Activated CD8-positive, alpha-beta memory T cell treated with anti-CD3 and anti-CD28 coated beads, Interleukin-2, amount 10 ng/mL, durations not matched to agents 7 days and 5 days (primary cell): ENCODE measurements around the gene GHRL. TPM values are rescaled to one million over a fixed set of nuclear protein-coding genes. Genes with fewer than 3 reads are reported as not detected.
"Not testable (repeated sequence)": the region's sequence is repeated elsewhere in the genome, so short reads cannot be mapped to it uniquely, and the experiment has no call there.

Source experiments
- ATAC-seq: fragments of 150-1000 bp; cut with Tn5 transposase; one replicate; pipeline ENCODE4 v1.10.0; 2021; ENCODE audit warnings: moderate library complexity
- CTCF ChIA-PET: fragments of 350-600 bp; sonication (Branson Sonifier 250); formaldehyde crosslinking; loops from one replicate; lab custom pipeline; 2021; ENCODE audit warnings: antibody characterized with exemption; lab: Charles Lee
- DNase-seq: peaks from one replicate; pipeline ENCODE4 v3.0.0-alpha.2; 2020
- H3K27ac Mint-ChIP-seq: one replicate; pipeline ENCODE4 v1.8.0; 2021; ENCODE audit warnings: mild to moderate bottlenecking, mixed read lengths
- H3K27me3 Mint-ChIP-seq: one replicate; pipeline ENCODE4 v1.8.0; 2021; ENCODE audit warnings: mixed read lengths
- H3K36me3 Mint-ChIP-seq: one replicate; pipeline ENCODE4 v1.8.0; 2021; ENCODE audit warnings: mild to moderate bottlenecking, mixed read lengths
- H3K4me1 Mint-ChIP-seq: one replicate; pipeline ENCODE4 v1.8.0; 2021; ENCODE audit warnings: mixed read lengths
- H3K4me3 Mint-ChIP-seq: one replicate; pipeline ENCODE4 v1.8.0; 2021; ENCODE audit warnings: mild to moderate bottlenecking, moderate library complexity, mixed read lengths
- H3K9me3 Mint-ChIP-seq: one replicate; pipeline ENCODE4 v1.8.0; 2022; ENCODE audit warnings: low read depth, mixed read lengths
- total RNA-seq, 2 experiments: library from RNA; stranded (reverse); gene quantifications; one replicate each; pipeline ENCODE4 v1.2.3, GENCODE V29; 2021

The GHRL gene
- total RNA-seq, 2 experiments from 2014 or later, result 0.77 TPM; not detected in 1

GRCh38 chr3:10305331-10305902 lies 12.7 kb upstream of the GHRL start:
- no peaks in the 10 kb centered on the region for H3K27me3 Mint-ChIP-seq
- CTCF ChIA-PET, result interaction anchor here (0.8 kb wide), 1 partner anchor 15 kb away, joined by 3 read pairs; the partner anchor contains the start of gene SEC13

GRCh38 chr3:10304905-10305304 lies 12.2 kb upstream of the GHRL start:
- H3K4me1 Mint-ChIP-seq, result peaks cover 3% of the 10 kb centered on the region
- no peak overlapping the region for H3K4me3 Mint-ChIP-seq
- H3K27ac Mint-ChIP-seq, result no peak overlapping the region
- CTCF ChIA-PET, result interaction anchor here (0.8 kb wide), 1 partner anchor 16 kb away, joined by 3 read pairs; the partner anchor contains the start of gene SEC13
- no peaks in the 10 kb centered on the region for H3K27me3 Mint-ChIP-seq
- H3K36me3 Mint-ChIP-seq, result peaks cover 45% of the 10 kb centered on the region
- no peak for DNase-seq
- H3K9me3 Mint-ChIP-seq, result no peaks in the 10 kb centered on the region
- no peak for ATAC-seq

More at GRCh38 chr3:10305331-10305902, 12.7 kb upstream of the GHRL start:
- DNase-seq (no peak), ATAC-seq (no peak)
- peaks cover 5% of the 10 kb centered on the region for H3K4me1 Mint-ChIP-seq
- H3K4me3 Mint-ChIP-seq, result no peak overlapping the region
- no peak overlapping the region for H3K27ac Mint-ChIP-seq
- H3K9me3 Mint-ChIP-seq, result no peaks in the 10 kb centered on the region
- H3K36me3 Mint-ChIP-seq, result peaks cover 47% of the 10 kb centered on the region

DNA sequence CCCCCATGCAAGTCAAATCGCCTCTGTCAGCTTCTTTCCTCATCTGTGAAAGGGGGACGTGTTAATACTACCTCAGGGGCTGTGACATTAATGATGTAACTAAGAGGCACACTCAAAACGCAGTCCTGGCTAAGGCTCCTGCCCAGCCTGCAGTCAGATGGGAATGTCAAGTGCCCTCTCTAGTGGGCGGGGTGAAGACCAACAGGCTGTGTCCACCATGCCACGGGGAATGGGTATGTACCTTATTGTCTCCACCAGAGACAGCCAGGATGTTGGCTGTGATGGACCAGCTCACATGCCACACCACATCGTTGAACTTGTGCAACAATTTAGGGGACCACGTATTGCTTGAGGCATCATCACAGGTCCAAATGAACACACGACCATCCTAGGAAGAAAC lies 11.0 kb upstream of the GHRL start:
- no peak for ATAC-seq
- no peak overlapping the region for H3K27ac Mint-ChIP-seq

DNA sequence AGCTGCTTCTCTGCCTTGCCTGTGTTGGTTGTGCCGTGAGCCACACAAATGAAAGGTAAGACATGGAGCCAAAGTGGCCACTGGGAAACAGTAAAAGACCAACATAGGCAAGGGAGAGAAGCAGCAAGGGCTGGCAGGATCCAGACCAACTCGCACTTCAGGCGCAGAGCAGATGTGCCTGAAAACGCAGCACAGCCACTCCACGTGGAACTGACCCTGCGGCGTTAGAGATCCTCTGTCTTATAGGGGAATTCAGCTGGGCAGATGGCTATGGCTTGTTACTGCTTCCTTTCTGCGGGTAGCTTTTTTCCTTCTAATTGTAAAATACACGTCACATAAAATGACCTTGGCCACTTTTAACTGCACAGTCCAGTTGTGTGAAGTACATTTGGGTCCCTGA lies 10.4 kb upstream of the GHRL start:
- Mint-ChIP-seq H3K4me1 (peaks cover 13% of the 10 kb centered on the region), H3K36me3 (peaks cover 46% of the 10 kb centered on the region), H3K27ac (no peak overlapping the region), H3K9me3 (no peaks in the 10 kb centered on the region), H3K4me3 (no peak overlapping the region), H3K27me3 (no peaks in the 10 kb centered on the region)
- CTCF ChIA-PET, result interaction anchor here (1.4 kb wide), 1 partner anchor 19 kb away, joined by 3 read pairs; no protein-coding TSS in a partner anchor
- ATAC-seq (no peak), DNase-seq (no peak)

More for the DNA sequence above, 11.0 kb upstream of the GHRL start:
- H3K27me3 Mint-ChIP-seq, result no peaks in the 10 kb centered on the region
- H3K4me3 Mint-ChIP-seq, result no peak overlapping the region
- DNase-seq, result no peak
- no peaks in the 10 kb centered on the region for H3K9me3 Mint-ChIP-seq
- H3K4me1 Mint-ChIP-seq, result peaks cover 12% of the 10 kb centered on the region
- CTCF ChIA-PET, result interaction anchor here (1.4 kb wide), 1 partner anchor 18 kb away, joined by 3 read pairs; no protein-coding TSS in a partner anchor
- H3K36me3 Mint-ChIP-seq, result peaks cover 50% of the 10 kb centered on the region

DNA sequence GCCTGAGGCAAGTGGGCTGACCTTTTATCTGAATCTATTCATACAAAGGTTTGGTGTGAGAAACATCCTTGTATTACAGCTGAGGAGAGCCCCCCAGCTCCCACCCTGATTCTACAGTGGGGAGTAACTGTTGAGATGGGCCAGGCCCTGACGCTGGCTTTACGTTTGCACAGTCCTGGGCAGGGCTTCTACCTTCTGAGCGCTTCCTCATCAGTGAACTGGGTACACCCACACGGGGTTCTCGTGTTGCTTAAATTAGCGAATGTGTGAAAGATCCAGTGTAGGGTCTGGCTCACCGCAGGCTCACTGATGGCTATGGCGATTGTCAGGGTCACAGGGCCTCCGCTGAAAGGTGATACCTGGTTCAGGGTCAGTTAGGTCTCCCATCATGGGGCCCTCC lies 7.3 kb upstream of the GHRL start:
- H3K27me3 Mint-ChIP-seq, result no peaks in the 10 kb centered on the region
- no peaks in the 10 kb centered on the region for H3K9me3 Mint-ChIP-seq
- ATAC-seq (no peak), DNase-seq (no peak)
- peak overlapping the region; percentile 67 for H3K27ac Mint-ChIP-seq
- no peak overlapping the region for H3K4me3 Mint-ChIP-seq
- CTCF ChIA-PET, result interaction anchor here (1.5 kb wide), 1 partner anchor 36 kb away, joined by 6 read pairs; no protein-coding TSS in a partner anchor
- H3K4me1 Mint-ChIP-seq, result peaks cover 13% of the 10 kb centered on the region
- H3K36me3 Mint-ChIP-seq, result peaks cover 42% of the 10 kb centered on the region

GRCh38 chr3:10299679-10300078 lies 6.9 kb upstream of the GHRL start:
- DNase-seq, result no peak
- H3K27ac Mint-ChIP-seq, result peak overlapping the region; percentile 67
- ATAC-seq, result peak; percentile 34
- no peaks in the 10 kb centered on the region for H3K9me3 Mint-ChIP-seq
- H3K4me1 Mint-ChIP-seq, result peaks cover 13% of the 10 kb centered on the region
- no peak overlapping the region for H3K4me3 Mint-ChIP-seq
- no peaks in the 10 kb centered on the region for H3K27me3 Mint-ChIP-seq
- H3K36me3 Mint-ChIP-seq, result peaks cover 45% of the 10 kb centered on the region
- CTCF ChIA-PET, result interaction anchor here (1.5 kb wide), 1 partner anchor 36 kb away, joined by 6 read pairs; no protein-coding TSS in a partner anchor

DNA sequence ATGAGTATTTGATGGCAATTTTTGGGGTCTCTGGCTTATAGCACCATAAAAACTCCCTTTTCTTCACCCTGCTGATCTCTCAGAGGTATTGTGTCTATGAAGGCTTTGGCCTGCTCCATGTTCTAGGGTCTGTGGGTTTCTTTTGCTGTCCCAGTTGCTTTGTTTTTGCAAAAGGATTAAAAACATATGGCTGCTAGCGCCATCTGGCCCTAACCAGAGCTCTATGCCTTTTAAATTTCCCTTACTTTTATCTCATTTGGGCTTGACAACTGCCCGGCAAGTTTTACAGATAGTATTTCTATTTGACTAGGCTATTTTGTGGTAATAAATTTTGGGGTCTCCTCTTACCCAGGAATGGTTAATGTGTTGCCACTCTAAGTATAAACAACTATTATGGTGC lies 6.4 kb upstream of the GHRL start:
- Mint-ChIP-seq H3K27me3 (no peaks in the 10 kb centered on the region), H3K36me3 (peaks cover 45% of the 10 kb centered on the region), H3K4me1 (peaks cover 13% of the 10 kb centered on the region), H3K9me3 (no peaks in the 10 kb centered on the region), H3K4me3 (no peak overlapping the region), H3K27ac (peak overlapping the region; percentile 67)
- CTCF ChIA-PET, result interaction anchor here (1.5 kb wide), 1 partner anchor 36 kb away, joined by 6 read pairs; no protein-coding TSS in a partner anchor
- no peak for DNase-seq
- no peak for ATAC-seq

DNA sequence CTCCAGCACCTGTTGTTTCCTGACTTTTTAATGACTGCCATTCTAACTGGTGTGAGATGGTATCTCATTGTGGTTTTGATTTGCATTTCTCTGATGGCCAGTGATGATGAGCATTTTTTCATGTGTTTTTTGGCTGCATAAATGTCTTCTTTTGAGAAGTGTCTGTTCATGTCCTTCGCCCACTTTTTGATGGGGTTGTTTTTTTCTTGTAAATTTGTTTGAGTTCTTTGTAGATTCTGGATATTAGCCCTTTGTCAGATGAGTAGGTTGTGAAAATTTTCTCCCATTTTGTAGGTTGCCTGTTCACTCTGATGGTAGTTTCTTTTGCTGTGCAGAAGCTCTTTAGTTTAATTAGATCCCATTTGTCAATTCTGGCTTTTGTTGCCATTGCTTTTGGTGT lies 5.3 kb upstream of the GHRL start:
- CTCF ChIA-PET, DNase-seq, H3K4me3 Mint-ChIP-seq, H3K27me3 Mint-ChIP-seq, H3K27ac Mint-ChIP-seq, H3K9me3 Mint-ChIP-seq, ATAC-seq: not testable (repeated sequence)
- H3K36me3 Mint-ChIP-seq, result peaks cover 36% of the 10 kb centered on the region
- H3K4me1 Mint-ChIP-seq, result peaks cover 13% of the 10 kb centered on the region

- CTCF ChIA-PET, result interaction anchor here (0.8 kb wide), 2 partner anchors 348 to 361 kb away, joined by 3 read pairs; no protein-coding TSS in a partner anchor
- H3K9me3 Mint-ChIP-seq, result no peaks in the 10 kb centered on the region
Measured at GRCh38 chr3:10294030-10294586, 1.4 kb upstream of the GHRL start.

DNA sequence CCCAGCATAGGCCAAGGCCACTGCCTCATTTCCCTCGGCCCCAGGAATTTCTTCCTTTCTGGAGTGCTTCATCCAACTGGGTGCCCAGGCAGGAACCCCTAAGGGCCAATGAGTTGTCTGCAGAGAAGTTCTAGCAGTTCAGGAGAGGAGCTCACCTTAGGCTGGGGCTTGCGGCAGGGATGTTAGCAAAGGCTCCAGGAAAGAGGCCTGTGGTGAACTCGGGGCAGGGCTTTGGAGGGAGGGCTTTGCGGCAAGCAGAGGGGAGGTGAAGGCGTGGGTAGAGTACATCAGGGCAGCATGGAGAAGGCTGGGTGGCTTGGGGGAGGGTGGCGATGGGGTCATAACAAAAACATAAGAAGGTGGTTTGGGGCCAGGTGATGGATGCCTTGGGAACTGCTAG lies 1.1 kb downstream of the GHRL start:
- H3K9me3 Mint-ChIP-seq, result no peaks in the 10 kb centered on the region
- CTCF ChIA-PET, result no interaction called here
- peaks cover 15% of the 10 kb centered on the region for H3K36me3 Mint-ChIP-seq
- peaks cover 4% of the 10 kb centered on the region for H3K4me1 Mint-ChIP-seq
- H3K27me3 Mint-ChIP-seq, result no peaks in the 10 kb centered on the region
- no peak overlapping the region for H3K4me3 Mint-ChIP-seq
- no peak for DNase-seq
- peak overlapping the region; percentile 36 for H3K27ac Mint-ChIP-seq
- ATAC-seq, result no peak

More at GRCh38 chr3:10294030-10294586, 1.4 kb upstream of the GHRL start:
- DNase-seq (no peak), ATAC-seq (no peak)
- no peak overlapping the region for H3K4me3 Mint-ChIP-seq
- H3K36me3 Mint-ChIP-seq, result peaks cover 22% of the 10 kb centered on the region
- H3K27me3 Mint-ChIP-seq, result no peaks in the 10 kb centered on the region
- H3K27ac Mint-ChIP-seq, result peak overlapping the region; percentile 16
- peaks cover 6% of the 10 kb centered on the region for H3K4me1 Mint-ChIP-seq

DNA sequence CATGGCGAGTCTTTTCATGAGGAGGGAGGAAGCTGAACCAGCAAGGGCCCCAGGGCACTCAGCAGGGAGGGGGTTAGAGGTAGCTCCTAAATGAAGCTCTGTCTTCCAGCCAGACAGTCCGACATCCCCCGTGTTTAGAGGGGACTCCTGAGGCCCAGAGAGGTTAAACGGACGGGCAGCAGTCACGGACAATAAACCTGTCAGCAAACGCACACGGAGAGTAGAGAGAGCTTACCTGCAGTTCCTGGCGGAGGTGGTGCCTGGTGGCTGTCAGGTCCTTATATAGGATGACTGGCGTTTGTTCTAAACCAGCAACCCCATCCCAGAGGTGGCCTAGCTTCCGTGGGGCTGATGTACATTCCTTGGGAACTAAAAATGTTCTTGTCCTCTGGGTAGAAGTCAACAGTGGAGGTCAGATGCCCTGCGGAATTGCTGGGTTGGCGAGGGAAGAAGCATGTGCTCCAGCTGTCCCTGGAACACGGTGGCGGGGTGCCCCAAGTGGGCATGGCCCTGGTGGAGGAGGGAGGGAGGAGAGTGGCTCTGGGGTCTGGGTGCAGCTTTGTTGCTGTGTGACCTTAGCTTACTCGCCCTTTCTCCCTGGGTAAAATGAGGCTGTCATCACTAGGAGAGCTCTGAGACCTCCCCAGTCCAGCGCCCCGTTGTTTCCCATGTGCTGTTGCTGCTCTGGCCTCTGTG lies 2.1 kb downstream of the GHRL start:
- ATAC-seq (no peak), DNase-seq (no peak)
- Mint-ChIP-seq H3K4me1 (peaks cover 7% of the 10 kb centered on the region), H3K36me3 (peaks cover 12% of the 10 kb centered on the region), H3K27me3 (no peaks in the 10 kb centered on the region), H3K4me3 (no peak overlapping the region), H3K27ac (no peak overlapping the region), H3K9me3 (no peaks in the 10 kb centered on the region)
- CTCF ChIA-PET, result interaction anchor here (0.7 kb wide), 1 partner anchor 39 kb away, joined by 3 read pairs; no protein-coding TSS in a partner anchor

DNA sequence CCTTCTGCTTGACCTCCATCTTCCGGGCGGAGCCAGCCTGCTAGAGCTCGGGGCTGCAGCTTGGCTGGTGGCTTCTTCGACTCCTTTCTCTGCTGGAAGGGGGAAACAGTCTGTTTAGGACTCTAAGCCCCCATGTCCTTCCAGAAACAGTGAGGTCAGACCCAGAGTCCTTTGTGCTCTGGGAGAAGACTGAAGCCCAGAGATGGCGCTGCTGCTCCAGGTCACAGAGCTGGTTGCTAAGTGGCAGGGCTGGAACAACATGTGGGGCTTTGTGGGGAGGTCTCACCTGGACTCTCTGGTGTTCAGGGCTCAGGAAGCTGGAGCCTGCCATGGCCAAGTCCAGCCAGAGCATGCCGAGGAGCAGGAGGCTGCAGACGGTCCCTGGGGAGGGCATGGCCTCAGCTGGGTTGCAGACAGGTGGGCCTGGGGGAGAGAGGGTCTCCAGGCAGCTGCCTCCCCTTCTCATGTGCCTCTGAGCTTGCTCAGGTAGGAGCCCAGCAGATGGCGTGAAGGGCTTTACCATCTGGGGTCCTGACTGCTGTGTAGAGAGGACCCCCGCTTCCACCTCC lies 2.9 kb downstream of the GHRL start:
- no peaks in the 10 kb centered on the region for H3K9me3 Mint-ChIP-seq
- ATAC-seq (no peak), DNase-seq (no peak)
- CTCF ChIA-PET, result interaction anchor here (0.7 kb wide), 1 partner anchor 40 kb away, joined by 3 read pairs; no protein-coding TSS in a partner anchor
- H3K4me1 Mint-ChIP-seq, result peaks cover 13% of the 10 kb centered on the region
- no peak overlapping the region for H3K4me3 Mint-ChIP-seq
- H3K36me3 Mint-ChIP-seq, result peaks cover 8% of the 10 kb centered on the region
- no peaks in the 10 kb centered on the region for H3K27me3 Mint-ChIP-seq
- H3K27ac Mint-ChIP-seq, result no peak overlapping the region

DNA sequence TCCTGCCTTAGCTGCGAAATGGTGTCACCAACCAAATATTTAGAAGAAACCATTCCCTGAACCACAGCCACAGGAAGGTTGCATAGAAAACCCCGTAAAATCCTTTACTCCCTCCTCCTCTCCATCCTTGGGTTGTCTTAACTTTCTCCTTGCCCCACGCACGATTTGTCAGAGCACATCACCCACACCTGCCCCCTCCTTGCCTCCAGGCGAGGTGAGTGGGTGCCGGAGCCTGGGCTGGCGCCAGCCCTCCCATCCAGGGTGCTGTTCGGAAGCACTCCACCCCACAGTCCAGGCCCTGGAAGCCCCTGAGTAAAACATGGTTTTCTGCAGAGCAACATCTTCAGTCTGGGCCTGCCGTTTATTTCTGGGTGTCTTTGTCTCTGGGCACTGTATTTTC lies 3.7 kb downstream of the GHRL start:
- no peak overlapping the region for H3K4me3 Mint-ChIP-seq
- ATAC-seq, result no peak
- no peak overlapping the region for H3K27ac Mint-ChIP-seq
- DNase-seq, result no peak
- peaks cover 10% of the 10 kb centered on the region for H3K36me3 Mint-ChIP-seq
- no peaks in the 10 kb centered on the region for H3K27me3 Mint-ChIP-seq
- H3K9me3 Mint-ChIP-seq, result no peaks in the 10 kb centered on the region
- H3K4me1 Mint-ChIP-seq, result peaks cover 21% of the 10 kb centered on the region
- CTCF ChIA-PET, result interaction anchor here (2.6 kb wide), 1 partner anchor 357 kb away, joined by 7 read pairs; no protein-coding TSS in a partner anchor
